Panc1 (cell line): ENCODE results near the gene PELI2.

Experiments
- CTCF ChIP-seq: fragments of 450-650 bp; IDR thresholded peaks from 2 replicates; pipeline ENCODE4 v1.5.1; 2017; ENCODE audit warnings: mild to moderate bottlenecking
- POLR2AphosphoS5 ChIP-seq: IDR thresholded peaks from 2 replicates; pipeline ENCODE4 v1.6.1; 2012; ENCODE audit warnings: mild to moderate bottlenecking, low read depth, low read length, moderate library complexity
- REST ChIP-seq, 2 experiments: IDR thresholded peaks; 2 replicates each; pipeline ENCODE4 v1.6.1; 2011 to 2012; ENCODE audit warnings: low read depth in 2 of 2, control low read depth in 1 of 2, low read length in 1 of 2, mild to moderate bottlenecking in 1 of 2, moderate library complexity in 1 of 2; ENCODE audit not compliant: insufficient read depth in 1 of 2
- SIN3A ChIP-seq: IDR thresholded peaks from 2 replicates; pipeline ENCODE4 v1.6.1; 2012; ENCODE audit warnings: low read depth, mild to moderate bottlenecking, low read length, moderate library complexity, borderline replicate concordance; ENCODE audit not compliant: insufficient read depth
- TCF7L2 ChIP-seq: IDR thresholded peaks from 2 replicates; pipeline ENCODE4 v1.6.1; 2011; ENCODE audit warnings: mild to moderate bottlenecking, low read depth, low read length, inconsistent platforms

DNA sequence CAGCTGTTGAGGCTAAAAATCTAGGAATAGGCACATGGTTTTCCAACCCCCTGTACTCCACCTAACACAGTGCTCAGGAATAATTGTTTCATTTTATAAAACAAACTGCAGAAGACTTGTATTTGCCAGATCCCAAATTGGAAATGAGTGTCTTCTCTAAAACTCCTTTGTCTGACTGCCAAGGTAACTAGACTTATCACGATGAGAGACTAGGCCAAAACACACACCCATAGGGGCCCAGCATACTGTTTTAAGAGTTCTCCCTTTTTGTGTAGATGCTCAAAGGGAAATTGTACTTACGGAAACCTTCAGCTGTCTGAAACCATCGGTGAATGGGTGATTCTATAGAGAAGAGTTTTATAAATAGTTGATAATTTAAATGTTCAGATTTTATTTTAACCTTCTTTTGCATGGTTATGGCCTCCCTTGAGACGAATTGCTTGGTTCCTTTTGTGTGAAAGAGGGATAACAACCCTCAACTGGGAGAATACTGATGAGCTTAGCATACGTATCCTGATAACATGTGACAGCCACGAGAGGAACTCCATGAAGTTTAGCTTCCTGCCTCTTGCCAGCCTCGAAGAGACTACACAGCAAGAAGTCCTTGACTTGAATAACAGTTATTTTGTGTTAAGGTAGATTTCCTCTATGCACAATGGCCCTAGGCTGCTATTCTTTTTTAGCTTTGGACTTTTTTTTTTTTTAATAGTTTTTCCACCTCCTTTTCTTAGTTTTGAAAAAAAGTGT, 103.3 kb downstream of the PELI2 start:
- no peak for TF ChIP-seq CTCF
- no peak for TF ChIP-seq SIN3A
- TF ChIP-seq TCF7L2, result no peak
- TF ChIP-seq POLR2AphosphoS5, result no peak
- no peak for TF ChIP-seq REST (IDR thresholded peaks at IDR 0.05; ENCODE audit: insufficient read depth in 1 of 2, low read depth in 2 of 2, low read length in 1 of 2)
